Measurements from ENCODE around the gene MROH7. TPM values are rescaled to one million over a fixed set of nuclear protein-coding genes. Genes with fewer than 3 reads are reported as not detected.

The MROH7 gene
- polyA plus RNA-seq, 1 donor from 2014 or later = not detected

Other genes with a start within 250 kb of the MROH7 start
- gene SSBP3, start 235.4 kb upstream of the MROH7 start, polyA plus RNA-seq = 6.6 TPM
- 0.41 TPM for gene ACOT11, start 93.6 kb upstream of the MROH7 start, polyA plus RNA-seq
- not detected for gene FAM151A, start 18.3 kb upstream of the MROH7 start, polyA plus RNA-seq
- 21.7 TPM for gene TTC4, start 74.1 kb downstream of the MROH7 start, polyA plus RNA-seq
- 2.6 TPM for gene PARS2, start 122.7 kb downstream of the MROH7 start, polyA plus RNA-seq
- 3.6 TPM for gene TTC22, start 159.5 kb downstream of the MROH7 start, polyA plus RNA-seq
- 6.9 TPM for gene DHCR24, start 245.4 kb downstream of the MROH7 start, polyA plus RNA-seq